HepG2 (cell line): ENCODE measurements around the gene TBR1. TPM values are rescaled to one million over a fixed set of nuclear protein-coding genes. Genes with fewer than 3 reads are reported as not detected.

Experiments
- ATAC-seq: fragments of 200-7000 bp; cut with Tn5 transposase; 3 replicates; pipeline ENCODE4 v1.9.1; 2020; ENCODE audit warnings: mild to moderate bottlenecking, moderate library complexity
- BruUV-seq: library from RNA; stranded (reverse); fragments of 400-500 nt; replicated peaks from 2 replicates; lab custom pipeline; 2021; lab: Mats Ljungman, UMichigan
- CTCF ChIA-PET: fragments of 300-600 bp; formaldehyde crosslinking; extraction: SDS; loops from one replicate; lab custom pipeline; 2021; ENCODE audit warnings: low total read pairs, inconsistent platforms, low intra/inter-chr PET ratio; lab: Yijun Ruan, JAX
- POLR2A ChIA-PET: fragments of 350-600 bp; sonication (Branson Sonifier 250); formaldehyde crosslinking; loops from one replicate; lab custom pipeline; 2020; ENCODE audit warnings: antibody characterized with exemption, inconsistent platforms; lab: Yijun Ruan, JAX
- DNase-seq: peaks from one replicate; pipeline ENCODE4 v3.0.0-alpha.2; 2015; ENCODE audit warnings: low spot score
- FAIRE-seq: peaks from 3 replicates; lab custom pipeline; 2011; peaks lifted over from hg19 to GRCh38; lab: Jason Lieb, UNC
- H2AFZ ChIP-seq: one replicate; pipeline ENCODE4 v1.6.1; 2011; ENCODE audit warnings: low read length, inconsistent platforms
- H3K27ac ChIP-seq: fragments of 300-600 bp; 3 replicates; pipeline ENCODE4 v1.8.0; 2011; ENCODE audit warnings: mixed run types, mild to moderate bottlenecking, mixed read lengths, low read length, inconsistent platforms; ENCODE audit not compliant: insufficient read depth; ENCODE audit errors: extremely low read length
- H3K27me3 ChIP-seq, 2 experiments: fragments of 200-600 bp in 1 of 2; 2 replicates in 1 of 2; 3 replicates in 1 of 2; pipeline versions ENCODE4 v1.6.0 to v1.8.0; 2011; ENCODE audit warnings: low read length in 2 of 2, mild to moderate bottlenecking in 2 of 2, moderate library complexity in 2 of 2, inconsistent platforms in 1 of 2; ENCODE audit not compliant: insufficient read depth in 2 of 2, control insufficient read depth in 1 of 2
- H3K36me3 ChIP-seq, 2 experiments: fragments of 200-600 bp in 1 of 2; replicated peaks in 1 of 2; 2 replicates in 1 of 2; 3 replicates in 1 of 2; pipeline versions ENCODE4 v1.5.1 to v1.8.0; 2011; ENCODE audit warnings: low read length in 2 of 2, inconsistent platforms in 1 of 2; ENCODE audit not compliant: insufficient read depth in 2 of 2, control insufficient read depth in 1 of 2
- H3K4me1 ChIP-seq: 2 replicates; pipeline ENCODE4 v1.5.1; 2012; ENCODE audit warnings: low read length, inconsistent platforms; ENCODE audit not compliant: insufficient read depth
- H3K4me2 ChIP-seq: 2 replicates; pipeline ENCODE4 v1.6.0; 2011; ENCODE audit warnings: low read depth, low read length, inconsistent platforms
- H3K4me3 ChIP-seq, 3 experiments: fragments of 200-600 bp in 1 of 3; sonication (generic), shearing (Covaris generic) in 1 of 3; replicated peaks in 1 of 3; 2 replicates each; pipeline ENCODE4 v1.5.1; 2011 to 2016; ENCODE audit warnings: low read length in 3 of 3, inconsistent platforms in 2 of 3, low read depth in 2 of 3, mild to moderate bottlenecking in 2 of 3, control low read depth in 1 of 3, mixed read lengths in 1 of 3; ENCODE audit not compliant: insufficient read depth in 1 of 3
- H3K79me2 ChIP-seq: one replicate; pipeline ENCODE4 v1.6.1; 2011; ENCODE audit warnings: low read length, inconsistent platforms; ENCODE audit not compliant: insufficient read depth
- H3K9ac ChIP-seq: 2 replicates; pipeline ENCODE4 v1.6.0; 2011; ENCODE audit warnings: mild to moderate bottlenecking, low read depth, low read length, inconsistent platforms; ENCODE audit not compliant: insufficient read depth
- H3K9me3 ChIP-seq: 2 replicates; pipeline ENCODE4 v1.5.1; 2012; ENCODE audit warnings: mild to moderate bottlenecking, low read length
- H4K20me1 ChIP-seq: 2 replicates; pipeline ENCODE4 v1.6.0; 2011; ENCODE audit warnings: inconsistent platforms, mild to moderate bottlenecking, low read length, moderate library complexity; ENCODE audit not compliant: insufficient read depth
- IKZF4 ChIP-seq: sonication (generic); formaldehyde crosslinking; IDR thresholded peaks from 2 replicates; pipeline ENCODE4 v1.5.1; 2020; ENCODE audit warnings: borderline replicate concordance, mild to moderate bottlenecking, low read depth, missing genetic modification reagents; ENCODE audit errors: not compliant biosample characterization
- SIN3B ChIP-seq: fragments of 150-350 bp; IDR thresholded peaks from 2 replicates; pipeline ENCODE4 v1.6.1; 2014; ENCODE audit warnings: low read length
- ZBTB21 ChIP-seq: sonication (generic); formaldehyde crosslinking; IDR thresholded peaks from 2 replicates; pipeline ENCODE4 v1.4.0; 2020; ENCODE audit warnings: missing genetic modification reagents
- ZNF7 ChIP-seq: IDR thresholded peaks from 2 replicates; pipeline ENCODE4 v1.6.1; 2016; ENCODE audit warnings: missing biosample characterization, missing genetic modification reagents
- ZNF780A ChIP-seq: sonication (generic); formaldehyde crosslinking; IDR thresholded peaks from 2 replicates; pipeline ENCODE4 v1.8.0; 2022; ENCODE audit warnings: mild to moderate bottlenecking, missing genetic modification reagents, moderate library complexity
- WGBS: methylation state at CpG from one replicate; pipeline ENCODE4 v1.1.6; 2017; ENCODE audit warnings: low lambda C conversion rate; 5-methylcytosine and 5-hydroxymethylcytosine counted together
- in situ Hi-C: cut with HindIII; loops from 2 replicates; pipeline ENCODE4 v1.10.0; 2017; ENCODE audit warnings: low pct_unique_long_range_greater_than_20kb; ENCODE audit not compliant: extremely low pct_ligation_motif_present
- intact Hi-C: fragments of 100-400 bp; cut with micrococcal nuclease; formaldehyde crosslinking; loops from one replicate; pipeline ENCODE4 v1.10.0; 2022; ENCODE audit not compliant: unreplicated experiment
- polyA plus RNA-seq, 8 experiments: library from polyadenylated mRNA; depleted of rRNA in 3 of 8; stranded (reverse) in 7 of 8; unstranded in 1 of 8; fragments of >200 nt; fragmentation: Illumina TruSeq in 4 of 8; extraction: Trizol in 4 of 8; gene quantifications; 2 replicates each; pipeline versions ENCODE4 v1.2.1 to v1.2.3, GENCODE V29; 2011 to 2016; ENCODE audit warnings: low read depth in 4 of 8, missing spikeins in 1 of 8, mixed read lengths in 1 of 8; ENCODE audit not compliant: insufficient read depth in 1 of 8
- total RNA-seq, 5 experiments: library from RNA; depleted of rRNA; stranded (reverse); fragments of >200 nt; fragmentation: Illumina TruSeq; extraction: Trizol; gene quantifications; 2 replicates each; pipeline ENCODE4 v1.2.3, GENCODE V29; 2016; ENCODE audit warnings: low read depth in 1 of 5
- TF ChIP-seq, protein P1 (sequence below): sonication (generic); formaldehyde crosslinking; IDR thresholded peaks from 2 replicates; pipeline ENCODE4 v1.5.0; 2020; ENCODE audit warnings: mild to moderate bottlenecking, missing genetic modification reagents, borderline replicate concordance
- TF ChIP-seq, protein P2 (sequence below): sonication (generic); formaldehyde crosslinking; IDR thresholded peaks from 2 replicates; pipeline ENCODE4 v1.5.0; 2020; ENCODE audit warnings: missing genetic modification reagents
- TF ChIP-seq, protein P3 (sequence below): sonication (generic); formaldehyde crosslinking; IDR thresholded peaks from 2 replicates; pipeline ENCODE4 v1.4.0; 2020; ENCODE audit warnings: missing genetic modification reagents, borderline replicate concordance

Gene TBR1
- total and polyA plus RNA-seq, 2 of the 13 experiments (the other 11 are each of a cell fraction or from before 2014, with no cell fraction given) = not detected

DNA sequence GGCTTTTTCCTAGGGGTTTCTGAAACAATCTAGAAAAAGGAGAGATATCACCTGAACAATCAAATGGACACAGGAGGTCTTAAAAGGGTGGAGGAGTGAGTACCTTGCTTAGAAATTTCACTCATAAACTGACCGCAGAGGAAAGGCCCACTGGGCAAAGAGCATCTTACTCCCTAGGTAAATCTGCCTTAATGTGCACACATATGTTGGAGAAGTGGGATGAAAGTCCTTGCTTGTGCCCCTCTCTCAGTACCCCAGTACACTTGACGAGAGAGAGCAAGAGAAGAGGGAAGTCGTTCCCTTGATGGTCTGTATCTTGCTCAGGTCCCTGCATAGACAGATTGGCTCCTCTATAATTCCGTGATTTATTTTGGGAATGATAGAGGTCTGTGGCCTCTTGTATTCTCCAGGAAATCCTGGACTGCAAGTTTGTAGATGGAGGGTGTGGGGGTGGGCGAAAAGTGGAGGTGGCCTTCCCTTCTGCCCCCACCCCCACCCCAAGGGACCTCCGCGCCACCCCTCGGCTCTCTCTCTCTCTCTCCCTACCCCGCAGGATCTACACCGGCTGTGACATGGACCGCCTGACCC is 6.8 kb downstream of the TBR1 start:
- Histone ChIP-seq H3K4me3 (no peak overlapping the region), H3K9me3 (no peaks in the 10 kb centered on the region), H2AFZ (no peak overlapping the region), H3K4me2 (no peak overlapping the region), H3K79me2 (no peaks in the 10 kb centered on the region), H4K20me1 (no peaks in the 10 kb centered on the region), H3K36me3 (no peaks in the 10 kb centered on the region), H3K27me3 (peaks cover 4 to 63% of the 10 kb centered on the region in 2 experiments), H3K27ac (no peak overlapping the region), H3K9ac (no peak overlapping the region), H3K4me1 (0 out of 2 replicates have a peak, but pooled peaks cover 13% of the 10 kb centered on the region)
- ATAC-seq (no peak), FAIRE-seq (no peak), DNase-seq (no peak)
- POLR2A ChIA-PET = no interaction called here
- no TSS peak for BruUV-seq
- intact Hi-C loops (no loop called here), in situ Hi-C loops (no loop called here)
- 67% methylated on average over 11 of the region's 11 CpGs for WGBS
- no peak for TF ChIP-seq ZNF780A
- TF ChIP-seq, protein P1, sequence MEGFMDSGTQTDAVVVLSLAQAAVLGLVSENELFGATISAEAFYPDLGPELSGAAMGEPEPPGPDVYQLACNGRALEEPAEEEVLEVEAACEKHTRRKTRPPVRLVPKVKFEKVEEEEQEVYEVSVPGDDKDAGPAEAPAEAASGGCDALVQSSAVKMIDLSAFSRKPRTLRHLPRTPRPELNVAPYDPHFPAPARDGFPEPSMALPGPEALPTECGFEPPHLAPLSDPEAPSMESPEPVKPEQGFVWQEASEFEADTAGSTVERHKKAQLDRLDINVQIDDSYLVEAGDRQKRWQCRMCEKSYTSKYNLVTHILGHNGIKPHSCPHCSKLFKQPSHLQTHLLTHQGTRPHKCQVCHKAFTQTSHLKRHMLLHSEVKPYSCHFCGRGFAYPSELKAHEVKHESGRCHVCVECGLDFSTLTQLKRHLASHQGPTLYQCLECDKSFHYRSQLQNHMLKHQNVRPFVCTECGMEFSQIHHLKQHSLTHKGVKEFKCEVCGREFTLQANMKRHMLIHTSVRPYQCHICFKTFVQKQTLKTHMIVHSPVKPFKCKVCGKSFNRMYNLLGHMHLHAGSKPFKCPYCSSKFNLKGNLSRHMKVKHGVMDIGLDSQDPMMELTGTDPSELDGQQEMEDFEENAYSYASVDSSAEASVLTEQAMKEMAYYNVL (CRISPR knock-in tag) = no peak
- no peak for TF ChIP-seq IKZF4 (CRISPR knock-in tag)
- TF ChIP-seq, protein P2, sequence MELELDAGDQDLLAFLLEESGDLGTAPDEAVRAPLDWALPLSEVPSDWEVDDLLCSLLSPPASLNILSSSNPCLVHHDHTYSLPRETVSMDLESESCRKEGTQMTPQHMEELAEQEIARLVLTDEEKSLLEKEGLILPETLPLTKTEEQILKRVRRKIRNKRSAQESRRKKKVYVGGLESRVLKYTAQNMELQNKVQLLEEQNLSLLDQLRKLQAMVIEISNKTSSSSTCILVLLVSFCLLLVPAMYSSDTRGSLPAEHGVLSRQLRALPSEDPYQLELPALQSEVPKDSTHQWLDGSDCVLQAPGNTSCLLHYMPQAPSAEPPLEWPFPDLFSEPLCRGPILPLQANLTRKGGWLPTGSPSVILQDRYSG (CRISPR knock-in tag) = no peak
- no peak for TF ChIP-seq SIN3B
- TF ChIP-seq, protein P3, sequence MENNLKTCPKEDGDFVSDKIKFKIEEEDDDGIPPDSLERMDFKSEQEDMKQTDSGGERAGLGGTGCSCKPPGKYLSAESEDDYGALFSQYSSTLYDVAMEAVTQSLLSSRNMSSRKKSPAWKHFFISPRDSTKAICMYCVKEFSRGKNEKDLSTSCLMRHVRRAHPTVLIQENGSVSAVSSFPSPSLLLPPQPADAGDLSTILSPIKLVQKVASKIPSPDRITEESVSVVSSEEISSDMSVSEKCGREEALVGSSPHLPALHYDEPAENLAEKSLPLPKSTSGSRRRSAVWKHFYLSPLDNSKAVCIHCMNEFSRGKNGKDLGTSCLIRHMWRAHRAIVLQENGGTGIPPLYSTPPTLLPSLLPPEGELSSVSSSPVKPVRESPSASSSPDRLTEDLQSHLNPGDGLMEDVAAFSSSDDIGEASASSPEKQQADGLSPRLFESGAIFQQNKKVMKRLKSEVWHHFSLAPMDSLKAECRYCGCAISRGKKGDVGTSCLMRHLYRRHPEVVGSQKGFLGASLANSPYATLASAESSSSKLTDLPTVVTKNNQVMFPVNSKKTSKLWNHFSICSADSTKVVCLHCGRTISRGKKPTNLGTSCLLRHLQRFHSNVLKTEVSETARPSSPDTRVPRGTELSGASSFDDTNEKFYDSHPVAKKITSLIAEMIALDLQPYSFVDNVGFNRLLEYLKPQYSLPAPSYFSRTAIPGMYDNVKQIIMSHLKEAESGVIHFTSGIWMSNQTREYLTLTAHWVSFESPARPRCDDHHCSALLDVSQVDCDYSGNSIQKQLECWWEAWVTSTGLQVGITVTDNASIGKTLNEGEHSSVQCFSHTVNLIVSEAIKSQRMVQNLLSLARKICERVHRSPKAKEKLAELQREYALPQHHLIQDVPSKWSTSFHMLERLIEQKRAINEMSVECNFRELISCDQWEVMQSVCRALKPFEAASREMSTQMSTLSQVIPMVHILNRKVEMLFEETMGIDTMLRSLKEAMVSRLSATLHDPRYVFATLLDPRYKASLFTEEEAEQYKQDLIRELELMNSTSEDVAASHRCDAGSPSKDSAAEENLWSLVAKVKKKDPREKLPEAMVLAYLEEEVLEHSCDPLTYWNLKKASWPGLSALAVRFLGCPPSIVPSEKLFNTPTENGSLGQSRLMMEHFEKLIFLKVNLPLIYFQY (CRISPR knock-in tag) = no peak
- no peak for TF ChIP-seq ZNF7
- no peak for TF ChIP-seq ZBTB21 (CRISPR knock-in tag)
- CTCF ChIA-PET = no interaction called here
